Activated CD4-positive, alpha-beta memory T cell treated with anti-CD3 and anti-CD28 coated beads, Interleukin-2, amount 10 ng/mL, durations not matched to agents 7 days and 5 days (primary cell): ENCODE results near the gene C1QB. TPM values are rescaled to one million over a fixed set of nuclear protein-coding genes. Genes with fewer than 3 reads are reported as not detected.
"Not testable (repeated sequence)": the region's sequence is repeated elsewhere in the genome, so short reads cannot be mapped to it uniquely, and the experiment has no call there.

Experiments
- CTCF ChIA-PET: fragments of 350-600 bp; sonication (Branson Sonifier 250); formaldehyde crosslinking; loops from one replicate; lab custom pipeline; 2021; ENCODE audit warnings: antibody characterized with exemption, inconsistent platforms; lab: Charles Lee
- POLR2A ChIA-PET: fragments of 350-600 bp; sonication (Branson Sonifier 250); formaldehyde crosslinking; loops from one replicate; lab custom pipeline; 2021; ENCODE audit warnings: antibody characterized with exemption; lab: Charles Lee
- DNase-seq: peaks from one replicate; pipeline ENCODE4 v3.0.0-alpha.2; 2020
- H3K27ac Mint-ChIP-seq: one replicate; pipeline ENCODE4 v1.8.0; 2021; ENCODE audit warnings: mild to moderate bottlenecking, mixed read lengths
- H3K27me3 Mint-ChIP-seq: one replicate; pipeline ENCODE4 v1.8.0; 2021; ENCODE audit warnings: mixed read lengths
- H3K36me3 Mint-ChIP-seq: one replicate; pipeline ENCODE4 v1.8.0; 2021; ENCODE audit warnings: low read depth, mixed read lengths
- H3K4me1 Mint-ChIP-seq: one replicate; pipeline ENCODE4 v1.8.0; 2021; ENCODE audit warnings: mixed read lengths
- H3K4me3 Mint-ChIP-seq: one replicate; pipeline ENCODE4 v1.8.0; 2021; ENCODE audit warnings: mild to moderate bottlenecking, mixed read lengths
- H3K9me3 Mint-ChIP-seq: one replicate; pipeline ENCODE4 v1.8.0; 2021; ENCODE audit warnings: mixed read lengths
- total RNA-seq, 2 experiments: library from RNA; stranded (reverse); gene quantifications; one replicate each; pipeline ENCODE4 v1.2.3, GENCODE V29; 2021

C1QB gene
- total RNA-seq, 2 experiments from 2014 or later = not detected

- Mint-ChIP-seq H3K27ac (no peak overlapping the region), H3K9me3 (no peaks in the 10 kb centered on the region), H3K4me3 (no peak overlapping the region), H3K4me1 (no peaks in the 10 kb centered on the region), H3K27me3 (peaks cover 5% of the 10 kb centered on the region), H3K36me3 (no peaks in the 10 kb centered on the region)
- DNase-seq = no peak
- ChIA-PET CTCF (no interaction called here), POLR2A (no interaction called here)
Measured at GRCh38 chr1:22661880-22662279, 8.8 kb downstream of the C1QB start.

- POLR2A ChIA-PET = no interaction called here
- Mint-ChIP-seq H3K36me3 (no peaks in the 10 kb centered on the region), H3K9me3 (no peaks in the 10 kb centered on the region), H3K27me3 (peaks cover 5% of the 10 kb centered on the region), H3K27ac (no peak overlapping the region), H3K4me1 (no peaks in the 10 kb centered on the region), H3K4me3 (no peak overlapping the region)
- DNase-seq = no peak
- CTCF ChIA-PET = no interaction called here
Measured at GRCh38 chr1:22662318-22662717, 9.3 kb downstream of the C1QB start.

DNA sequence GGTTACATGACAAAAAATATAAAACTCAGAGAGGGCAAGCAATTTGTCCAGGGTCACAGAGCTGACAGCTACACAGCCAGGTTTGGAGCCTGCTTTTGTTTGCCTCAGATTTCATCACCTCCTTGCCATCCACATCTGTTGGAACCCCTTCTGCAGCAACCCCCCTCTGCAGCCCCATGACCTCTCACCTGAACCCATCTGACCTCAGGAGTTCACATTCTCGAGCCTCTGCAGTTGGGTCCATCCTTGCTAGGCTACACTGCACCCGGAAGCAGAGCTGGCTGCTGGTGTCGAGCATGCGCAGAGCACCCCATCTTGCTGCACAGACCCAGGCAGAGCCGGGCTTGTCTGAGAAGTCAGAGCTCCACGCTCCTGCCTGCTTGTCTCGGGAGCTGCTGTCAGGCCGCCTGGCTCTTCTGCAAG lies 10.0 kb downstream of the C1QB start:
- Mint-ChIP-seq H3K4me1 (no peaks in the 10 kb centered on the region), H3K9me3 (no peaks in the 10 kb centered on the region), H3K36me3 (no peaks in the 10 kb centered on the region), H3K27me3 (peaks cover 9% of the 10 kb centered on the region), H3K4me3 (no peak overlapping the region), H3K27ac (no peak overlapping the region)
- no peak for DNase-seq
- POLR2A ChIA-PET = no interaction called here
- CTCF ChIA-PET = no interaction called here

DNA sequence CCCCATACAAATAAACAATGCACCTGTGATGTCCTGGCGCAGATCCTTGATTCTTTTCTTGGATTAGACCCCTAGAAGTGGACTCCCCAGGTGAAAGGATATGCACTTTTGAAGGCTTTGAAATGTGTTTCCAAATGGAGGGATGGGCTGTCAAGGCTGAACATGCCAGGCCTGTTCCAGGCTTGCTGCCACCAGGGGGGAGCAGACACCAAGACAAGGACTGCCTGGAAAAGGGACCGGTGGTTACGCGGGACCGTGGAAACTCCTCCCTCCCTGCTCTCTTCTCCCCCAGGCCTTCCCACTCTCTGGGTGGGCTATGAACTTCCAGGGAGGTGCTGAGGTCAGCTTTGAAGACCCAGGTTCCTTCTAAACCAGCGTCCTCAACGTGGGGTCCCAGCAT lies 12.7 kb downstream of the C1QB start:
- Mint-ChIP-seq H3K27ac (no peak overlapping the region), H3K4me3 (no peak overlapping the region), H3K9me3 (no peaks in the 10 kb centered on the region), H3K36me3 (no peaks in the 10 kb centered on the region), H3K27me3 (peaks cover 13% of the 10 kb centered on the region), H3K4me1 (no peaks in the 10 kb centered on the region)
- no peak for DNase-seq
- CTCF ChIA-PET = no interaction called here
- POLR2A ChIA-PET = no interaction called here

- ChIA-PET POLR2A (no interaction called here), CTCF (no interaction called here)
- Mint-ChIP-seq H3K27ac (no peak overlapping the region), H3K4me3 (no peak overlapping the region), H3K9me3 (no peaks in the 10 kb centered on the region), H3K36me3 (no peaks in the 10 kb centered on the region), H3K27me3 (peaks cover 13% of the 10 kb centered on the region), H3K4me1 (no peaks in the 10 kb centered on the region)
- DNase-seq = no peak
Measured at GRCh38 chr1:22666412-22666811, 13.4 kb downstream of the C1QB start.

GRCh38 chr1:22668840-22669239 lies 15.8 kb downstream of the C1QB start:
- H3K4me1 Mint-ChIP-seq, CTCF ChIA-PET, H3K4me3 Mint-ChIP-seq, H3K36me3 Mint-ChIP-seq, POLR2A ChIA-PET, H3K27ac Mint-ChIP-seq, DNase-seq, H3K9me3 Mint-ChIP-seq: not testable (repeated sequence)
- peaks cover 26% of the 10 kb centered on the region for H3K27me3 Mint-ChIP-seq

DNA sequence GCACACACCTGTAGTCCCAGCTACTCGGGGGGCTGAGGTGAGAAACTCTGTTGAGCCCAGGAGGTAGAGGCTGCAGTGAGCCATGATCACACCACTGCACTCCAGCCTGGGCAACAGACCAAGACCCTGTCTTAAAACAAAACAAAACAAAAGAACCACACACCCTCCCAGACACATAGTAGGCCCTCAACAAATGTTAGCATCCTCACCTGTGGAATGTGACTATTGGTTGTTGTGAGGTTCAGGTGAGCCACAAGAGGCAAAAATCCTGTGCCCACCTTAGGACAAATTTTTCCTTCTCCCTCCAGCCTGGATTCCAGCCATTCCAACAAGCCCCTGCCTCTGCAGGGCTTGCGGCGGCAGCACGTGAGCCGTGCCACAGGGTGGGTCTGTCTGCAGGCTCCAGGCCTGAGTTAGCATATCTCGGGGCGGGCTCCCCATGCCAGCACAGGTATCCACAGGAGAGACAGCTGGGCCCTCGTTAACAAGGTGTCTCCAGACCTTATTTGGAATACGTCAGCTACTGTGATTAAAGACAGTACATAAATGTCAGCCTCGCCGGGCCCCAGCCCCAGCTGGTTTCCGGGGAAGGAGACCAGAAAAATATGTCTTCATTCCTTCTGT lies 17.4 kb downstream of the C1QB start:
- Mint-ChIP-seq H3K9me3 (no peaks in the 10 kb centered on the region), H3K4me1 (no peaks in the 10 kb centered on the region), H3K27me3 (peaks cover 33% of the 10 kb centered on the region), H3K36me3 (no peaks in the 10 kb centered on the region), H3K27ac (no peak overlapping the region), H3K4me3 (no peak overlapping the region)
- POLR2A ChIA-PET = no interaction called here
- DNase-seq = no peak
- CTCF ChIA-PET = no interaction called here

DNA sequence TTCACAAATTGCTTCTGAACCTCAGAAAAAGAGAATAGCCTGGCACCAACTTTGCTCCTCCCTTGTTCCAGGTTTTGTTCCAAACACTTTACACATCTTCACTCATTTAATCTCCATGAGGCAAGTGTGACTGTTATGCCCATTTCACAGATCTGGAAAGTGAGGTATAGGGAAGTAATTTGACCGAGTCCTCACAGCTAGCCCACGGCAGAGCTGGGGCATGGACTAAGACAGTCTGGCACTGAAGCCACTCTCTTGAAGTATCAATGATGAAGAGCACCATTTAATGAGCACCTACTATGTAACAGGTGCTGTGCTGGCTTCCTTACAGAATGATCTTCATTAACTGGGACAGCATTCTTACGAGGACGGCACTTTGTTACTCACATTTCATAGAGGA lies 19.0 kb downstream of the C1QB start:
- CTCF ChIA-PET = no interaction called here
- no peak overlapping the region for H3K27ac Mint-ChIP-seq
- POLR2A ChIA-PET = no interaction called here
- H3K9me3 Mint-ChIP-seq = no peaks in the 10 kb centered on the region
- DNase-seq = no peak
- no peaks in the 10 kb centered on the region for H3K36me3 Mint-ChIP-seq
- H3K27me3 Mint-ChIP-seq = peaks cover 34% of the 10 kb centered on the region
- H3K4me3 Mint-ChIP-seq = no peak overlapping the region
- no peaks in the 10 kb centered on the region for H3K4me1 Mint-ChIP-seq

GRCh38 chr1:22673486-22674409 lies 20.7 kb downstream of the C1QB start:
- DNase-seq = no peak
- H3K9me3 Mint-ChIP-seq = no peaks in the 10 kb centered on the region
- POLR2A ChIA-PET = no interaction called here

DNA sequence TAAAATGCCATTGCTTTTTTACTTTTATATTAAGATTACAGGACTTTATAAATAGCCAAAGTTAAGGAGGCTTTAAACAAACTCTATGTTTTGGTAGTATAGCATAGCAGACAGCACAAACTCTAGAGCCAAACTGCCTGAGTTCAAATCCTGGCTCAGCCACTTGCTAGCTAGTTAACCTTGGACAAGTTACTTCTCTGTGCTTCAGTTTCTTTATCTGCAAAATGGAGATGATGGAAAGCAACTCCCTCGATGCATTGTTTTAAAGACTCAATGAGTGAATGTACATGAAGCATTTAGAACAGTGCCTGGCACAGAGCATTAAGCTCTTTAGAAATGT lies 21.3 kb downstream of the C1QB start:
- CTCF ChIA-PET = interaction anchor here (1.7 kb wide), 1 partner anchor 214 kb away, joined by 4 read pairs; no protein-coding TSS in a partner anchor
- DNase-seq = no peak
- no peak overlapping the region for H3K27ac Mint-ChIP-seq
- no peaks in the 10 kb centered on the region for H3K4me1 Mint-ChIP-seq
- H3K27me3 Mint-ChIP-seq = peaks cover 30% of the 10 kb centered on the region
- no peaks in the 10 kb centered on the region for H3K36me3 Mint-ChIP-seq
- no peak overlapping the region for H3K4me3 Mint-ChIP-seq
- POLR2A ChIA-PET = no interaction called here
- H3K9me3 Mint-ChIP-seq = no peaks in the 10 kb centered on the region

More at GRCh38 chr1:22673486-22674409, 20.7 kb downstream of the C1QB start:
- Mint-ChIP-seq H3K4me1 (no peaks in the 10 kb centered on the region), H3K36me3 (no peaks in the 10 kb centered on the region), H3K27ac (no peak overlapping the region), H3K4me3 (no peak overlapping the region), H3K27me3 (peaks cover 31% of the 10 kb centered on the region)
- CTCF ChIA-PET = interaction anchor here (1.7 kb wide), 1 partner anchor 215 kb away, joined by 4 read pairs; no protein-coding TSS in a partner anchor

GRCh38 chr1:22676151-22676550 lies 23.1 kb downstream of the C1QB start:
- H3K9me3 Mint-ChIP-seq, H3K36me3 Mint-ChIP-seq, CTCF ChIA-PET, POLR2A ChIA-PET, DNase-seq, H3K27ac Mint-ChIP-seq, H3K4me1 Mint-ChIP-seq, H3K4me3 Mint-ChIP-seq: not testable (repeated sequence)
- peaks cover 26% of the 10 kb centered on the region for H3K27me3 Mint-ChIP-seq

DNA sequence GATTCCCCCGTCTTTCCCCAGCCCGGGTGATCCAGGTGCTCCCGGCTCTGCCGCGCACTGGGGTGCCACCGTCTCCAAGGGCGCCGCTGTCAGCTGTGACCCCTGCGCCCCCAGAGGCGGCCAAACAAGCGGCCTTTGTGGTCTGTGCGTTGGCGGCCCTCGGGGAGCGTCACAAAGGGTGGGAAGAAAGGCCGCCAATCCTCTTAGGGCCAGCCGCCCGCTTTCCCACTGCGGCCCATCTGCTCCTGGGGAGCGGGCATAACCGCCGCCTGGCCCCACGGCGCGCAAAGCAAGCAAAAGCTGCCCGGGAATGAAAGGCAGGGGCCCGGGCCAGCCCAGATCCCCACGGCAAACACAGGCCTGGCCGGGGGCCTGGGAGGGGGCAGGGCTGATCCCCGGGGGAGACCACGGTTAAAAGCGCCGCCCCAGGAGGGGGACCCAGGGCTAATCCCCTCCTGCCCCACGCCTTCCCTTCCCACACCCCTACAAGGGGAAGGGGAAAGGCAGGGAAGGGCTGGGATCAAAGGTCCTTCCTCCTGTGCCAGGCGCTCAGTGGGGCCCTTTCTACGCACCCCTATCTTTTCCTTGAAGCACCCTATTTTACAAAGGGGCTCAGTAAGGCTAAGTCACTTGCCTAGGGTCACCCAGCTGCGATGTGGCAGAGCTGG lies 24.0 kb downstream of the C1QB start:
- Mint-ChIP-seq H3K9me3 (no peaks in the 10 kb centered on the region), H3K27me3 (peaks cover 21% of the 10 kb centered on the region), H3K4me1 (no peaks in the 10 kb centered on the region), H3K36me3 (no peaks in the 10 kb centered on the region), H3K27ac (no peak overlapping the region), H3K4me3 (no peak overlapping the region)
- DNase-seq = no peak
- CTCF ChIA-PET = no interaction called here
- POLR2A ChIA-PET = no interaction called here
